ENCODE results near the gene LAMTOR5. TPM values are rescaled to one million over a fixed set of nuclear protein-coding genes. Genes with fewer than 3 reads are reported as not detected.

The LAMTOR5 gene
- 138 and 144 TPM in 2 replicates for total RNA-seq (2021)
- Bru-seq, nascent RNA = percentile 91 among the genes with signal in this experiment
- BruChase-seq, experiment 1, labeled RNA remaining after a 2-hour chase = percentile 89 among the genes with signal in this experiment
- percentile 95 among the genes with signal in this experiment for BruChase-seq, experiment 2, labeled RNA remaining after a 6-hour chase
- long read RNA-seq, transcript LAMTOR5-206 (4 exons, 634 nt) = major isoform, 108 of 117 reads
- long read RNA-seq, partial matches to known transcripts = 1 of 117 reads
- long read RNA-seq, other reads (novel, unspliced or antisense) = 1 of 117 reads

DNA sequence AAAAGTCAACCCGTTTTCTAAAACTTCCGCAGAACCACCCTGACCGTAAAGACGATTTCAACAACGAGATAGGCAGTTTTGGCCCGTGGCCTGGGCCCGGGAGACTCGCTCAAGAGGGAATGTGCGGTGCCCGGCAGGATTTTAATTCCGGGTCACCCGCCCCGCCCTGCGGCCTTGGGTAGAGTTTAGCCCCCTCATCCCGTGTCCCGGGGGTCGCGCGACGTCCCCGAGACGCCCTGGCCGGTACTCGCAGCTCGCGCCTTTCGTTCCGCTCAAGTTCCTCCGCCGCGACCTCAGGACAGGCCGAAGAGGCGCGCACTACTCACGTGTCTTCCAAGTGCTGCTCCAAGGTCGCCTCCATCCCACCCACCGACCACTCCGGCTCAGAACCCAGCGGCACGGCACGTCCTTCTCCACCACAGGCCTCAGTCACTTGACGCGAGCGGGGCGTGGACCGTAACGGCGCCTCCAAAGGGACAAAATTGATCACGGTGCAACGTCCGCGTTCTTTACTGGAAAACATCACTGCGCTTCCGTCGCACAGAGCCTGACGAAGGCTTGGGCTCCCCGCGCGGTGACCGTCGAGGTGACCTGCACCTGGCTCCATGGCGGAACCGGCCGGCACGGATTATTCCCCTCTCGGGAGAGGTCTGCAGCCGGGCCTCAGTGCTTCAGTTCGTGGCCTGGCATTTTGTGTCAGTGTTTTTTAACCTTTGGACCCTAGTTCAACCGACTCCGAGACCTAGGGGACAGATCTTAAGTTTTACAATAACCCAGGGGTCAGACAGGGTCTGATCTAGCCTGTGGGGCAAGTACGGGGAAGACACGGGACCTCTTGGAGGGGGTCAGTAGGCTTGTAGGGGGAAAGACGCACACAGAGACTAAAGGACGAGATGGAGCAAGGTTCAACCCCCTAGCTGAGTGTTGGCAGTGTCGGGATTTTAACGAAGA, at the start of gene LAMTOR5:
LAMTOR5 (minus strand) TSS at position 435 of the 951 bp plus-strand sequence; CDS start at position 361, 74 bp downstream.
- peaks cover 25% of the 10 kb centered on the region for H3K36me3 ChIP-seq (ENCODE audit: insufficient read depth, low read length, poor library complexity, severe bottlenecking)
- H3K27me3 ChIP-seq (replicated peaks; ENCODE audit: insufficient read depth, low read depth, low read length, poor library complexity) = no peaks in the 10 kb centered on the region
- TSS peak; percentile 88 for BruUV-seq (replicated peaks)
- POLR2A ChIA-PET (ENCODE audit: low non-redundant PET) = no interaction called here
- H3K9me3 ChIP-seq (ENCODE audit: low read depth, low read length, poor library complexity, severe bottlenecking) = no peaks in the 10 kb centered on the region
- DNase-seq (ENCODE audit: low spot score) = peak; percentile 94
- peak within 1 kb of the TSS; percentile 87 for H3K4me3 ChIP-seq (ENCODE audit: low read depth, low read length, poor library complexity, severe bottlenecking)
- H3K27ac ChIP-seq (ENCODE audit: low read depth, low read length, poor library complexity, severe bottlenecking) = peak within 1 kb of the TSS; percentile 83
- peaks cover 7% of the 10 kb centered on the region for H3K4me1 ChIP-seq (ENCODE audit: insufficient read depth, low read length, poor library complexity, severe bottlenecking)
- TF ChIP-seq, protein P1, sequence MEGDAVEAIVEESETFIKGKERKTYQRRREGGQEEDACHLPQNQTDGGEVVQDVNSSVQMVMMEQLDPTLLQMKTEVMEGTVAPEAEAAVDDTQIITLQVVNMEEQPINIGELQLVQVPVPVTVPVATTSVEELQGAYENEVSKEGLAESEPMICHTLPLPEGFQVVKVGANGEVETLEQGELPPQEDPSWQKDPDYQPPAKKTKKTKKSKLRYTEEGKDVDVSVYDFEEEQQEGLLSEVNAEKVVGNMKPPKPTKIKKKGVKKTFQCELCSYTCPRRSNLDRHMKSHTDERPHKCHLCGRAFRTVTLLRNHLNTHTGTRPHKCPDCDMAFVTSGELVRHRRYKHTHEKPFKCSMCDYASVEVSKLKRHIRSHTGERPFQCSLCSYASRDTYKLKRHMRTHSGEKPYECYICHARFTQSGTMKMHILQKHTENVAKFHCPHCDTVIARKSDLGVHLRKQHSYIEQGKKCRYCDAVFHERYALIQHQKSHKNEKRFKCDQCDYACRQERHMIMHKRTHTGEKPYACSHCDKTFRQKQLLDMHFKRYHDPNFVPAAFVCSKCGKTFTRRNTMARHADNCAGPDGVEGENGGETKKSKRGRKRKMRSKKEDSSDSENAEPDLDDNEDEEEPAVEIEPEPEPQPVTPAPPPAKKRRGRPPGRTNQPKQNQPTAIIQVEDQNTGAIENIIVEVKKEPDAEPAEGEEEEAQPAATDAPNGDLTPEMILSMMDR (conservative IDR thresholded peaks at IDR 0.05; ENCODE audit: low read depth, low read length) = no peak
- TF ChIP-seq EZH2 (IDR thresholded peaks at IDR 0.05; ENCODE audit: borderline replicate concordance, low read depth, low read length, poor library complexity, severe bottlenecking) = no peak
- CTCF ChIA-PET = interaction anchor here (0.7 to 2.2 kb wide), 3 partner anchors 53 to 211 kb away, joined by 3 to 7 read pairs (median 4); no protein-coding TSS in a partner anchor
- intact Hi-C loops (cut with micrococcal nuclease; ENCODE audit: unreplicated experiment) = loop anchor here (2.0 kb wide), 1 partner anchor 69 kb away; the partner anchor contains the start of gene RBM15

DNA sequence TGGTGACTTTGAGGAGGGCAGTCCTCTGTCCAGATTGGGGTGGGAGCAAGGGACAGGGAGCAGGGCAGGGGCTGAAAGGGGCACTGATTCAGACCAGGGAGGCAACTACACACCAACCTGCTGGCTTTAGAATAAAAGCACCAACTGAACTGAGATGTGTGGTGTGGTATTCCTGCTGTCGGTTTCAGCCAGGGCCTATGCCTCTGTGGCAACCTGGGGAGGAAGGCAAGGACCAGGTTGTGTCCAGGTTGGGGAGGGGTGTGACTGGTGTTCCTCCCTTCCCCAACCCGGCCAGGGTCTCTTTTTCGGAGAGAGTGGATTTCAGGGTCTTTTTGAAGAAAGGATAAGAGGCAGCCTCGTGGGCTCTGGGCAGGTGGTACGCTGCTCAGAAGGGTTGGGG, 49.7 kb upstream of the LAMTOR5 start:
- no TSS peak for BruUV-seq (replicated peaks)
- intact Hi-C loops (cut with micrococcal nuclease; ENCODE audit: unreplicated experiment) = no loop called here
- TF ChIP-seq, protein P1 (conservative IDR thresholded peaks at IDR 0.05; ENCODE audit: low read depth, low read length) = no peak
- no peak for TF ChIP-seq EZH2 (IDR thresholded peaks at IDR 0.05; ENCODE audit: borderline replicate concordance, low read depth, low read length, poor library complexity, severe bottlenecking)
- H3K4me1 ChIP-seq (ENCODE audit: insufficient read depth, low read length, poor library complexity, severe bottlenecking) = no peaks in the 10 kb centered on the region
- no peak overlapping the region for H3K27ac ChIP-seq (ENCODE audit: low read depth, low read length, poor library complexity, severe bottlenecking)
- H3K9me3 ChIP-seq (ENCODE audit: low read depth, low read length, poor library complexity, severe bottlenecking) = no peaks in the 10 kb centered on the region
- H3K36me3 ChIP-seq (ENCODE audit: insufficient read depth, low read length, poor library complexity, severe bottlenecking) = no peaks in the 10 kb centered on the region
- no peak for DNase-seq (ENCODE audit: low spot score)
- CTCF ChIA-PET = no interaction called here
- POLR2A ChIA-PET (ENCODE audit: low non-redundant PET) = no interaction called here
- H3K4me3 ChIP-seq (ENCODE audit: low read depth, low read length, poor library complexity, severe bottlenecking) = no peak overlapping the region
- peaks cover 16% of the 10 kb centered on the region for H3K27me3 ChIP-seq (replicated peaks; ENCODE audit: insufficient read depth, low read depth, low read length, poor library complexity)

DNA sequence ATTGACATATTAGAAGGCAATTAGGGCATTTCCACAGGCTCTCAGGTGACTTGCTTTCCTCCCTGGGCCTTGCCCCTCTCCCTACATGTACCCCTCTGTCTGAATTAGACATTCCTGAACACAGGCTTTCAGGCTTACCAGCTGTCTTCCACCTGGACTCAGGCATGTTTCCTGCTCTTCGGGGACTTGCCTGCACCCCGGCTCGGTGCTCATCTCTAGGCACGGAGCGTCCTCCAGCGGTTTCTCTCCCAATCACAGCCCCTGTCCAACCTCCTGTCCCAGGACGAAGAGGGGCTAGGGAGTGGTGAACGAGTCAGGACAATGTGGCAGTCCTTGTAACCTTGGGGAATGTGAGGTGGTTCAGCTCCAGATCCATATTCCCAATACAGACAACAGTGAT, 47.7 kb upstream of the LAMTOR5 start:
- peaks cover 37% of the 10 kb centered on the region for H3K27me3 ChIP-seq (replicated peaks; ENCODE audit: insufficient read depth, low read depth, low read length, poor library complexity)
- no peak for DNase-seq (ENCODE audit: low spot score)
- ChIA-PET CTCF (no interaction called here), POLR2A (ENCODE audit: low non-redundant PET) (no interaction called here)
- no peak overlapping the region for H3K27ac ChIP-seq (ENCODE audit: low read depth, low read length, poor library complexity, severe bottlenecking)
- no peaks in the 10 kb centered on the region for H3K9me3 ChIP-seq (ENCODE audit: low read depth, low read length, poor library complexity, severe bottlenecking)
- intact Hi-C loops (cut with micrococcal nuclease; ENCODE audit: unreplicated experiment) = no loop called here
- no peak for TF ChIP-seq EZH2 (IDR thresholded peaks at IDR 0.05; ENCODE audit: borderline replicate concordance, low read depth, low read length, poor library complexity, severe bottlenecking)
- TF ChIP-seq, protein P1 (conservative IDR thresholded peaks at IDR 0.05; ENCODE audit: low read depth, low read length) = no peak
- BruUV-seq (replicated peaks) = no TSS peak
- no peaks in the 10 kb centered on the region for H3K4me1 ChIP-seq (ENCODE audit: insufficient read depth, low read length, poor library complexity, severe bottlenecking)
- H3K36me3 ChIP-seq (ENCODE audit: insufficient read depth, low read length, poor library complexity, severe bottlenecking) = no peaks in the 10 kb centered on the region
- H3K4me3 ChIP-seq (ENCODE audit: low read depth, low read length, poor library complexity, severe bottlenecking) = no peak overlapping the region

Data from A673 (cell line).